DMS53 (cell line): ENCODE results near the gene TPSAB1.
"Not testable (repeated sequence)": the region's sequence is repeated elsewhere in the genome, so short reads cannot be mapped to it uniquely, and the experiment has no call there.

ENCODE experiments used
- DNase-seq: peaks from one replicate; lab custom pipeline; 2025; lab: John Stamatoyannopoulos, UW

The TPSAB1 gene

DNA sequence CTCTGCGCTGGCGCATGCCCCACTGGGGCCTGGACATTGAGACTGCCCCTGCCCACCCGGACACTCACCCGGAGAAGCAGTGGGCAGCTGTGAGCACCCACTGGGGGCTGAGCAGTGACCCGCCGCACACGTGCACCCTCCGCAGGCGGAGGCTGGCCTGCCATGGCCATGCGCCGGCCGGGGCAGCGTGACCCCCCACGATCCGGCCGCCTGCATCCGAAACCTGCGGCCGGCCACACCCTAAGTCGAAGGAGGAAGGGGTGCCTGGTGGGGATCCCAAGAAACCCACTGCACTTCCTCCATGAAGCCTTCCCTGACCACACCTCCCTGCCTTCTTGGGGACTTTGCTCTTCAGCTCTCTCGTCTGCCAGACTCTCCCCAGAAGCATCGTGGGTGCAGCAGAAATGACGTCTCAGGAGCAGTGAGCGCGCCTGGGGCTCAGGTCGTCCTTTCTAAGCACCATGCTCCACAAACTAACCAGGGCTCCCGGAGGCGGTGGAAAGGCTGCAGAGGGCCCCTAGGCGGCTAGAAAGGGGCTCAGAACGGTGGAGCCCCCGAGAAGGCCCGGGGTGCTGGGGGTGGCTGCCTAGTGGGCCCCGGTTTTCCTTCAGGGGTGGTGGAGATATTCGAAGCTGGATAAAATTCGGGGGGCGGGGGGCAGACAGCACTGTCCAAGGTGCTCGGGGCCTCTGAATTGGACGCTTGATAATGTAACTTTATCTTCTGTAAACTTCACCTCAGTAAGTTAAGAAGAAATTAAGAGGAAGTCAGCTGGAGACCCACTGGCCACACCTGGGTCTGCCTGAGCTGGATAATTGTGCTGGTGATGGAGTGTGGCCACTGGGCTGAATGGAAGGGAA, 16.9 kb upstream of the TPSAB1 start:
- DNase-seq: no peak

DNA sequence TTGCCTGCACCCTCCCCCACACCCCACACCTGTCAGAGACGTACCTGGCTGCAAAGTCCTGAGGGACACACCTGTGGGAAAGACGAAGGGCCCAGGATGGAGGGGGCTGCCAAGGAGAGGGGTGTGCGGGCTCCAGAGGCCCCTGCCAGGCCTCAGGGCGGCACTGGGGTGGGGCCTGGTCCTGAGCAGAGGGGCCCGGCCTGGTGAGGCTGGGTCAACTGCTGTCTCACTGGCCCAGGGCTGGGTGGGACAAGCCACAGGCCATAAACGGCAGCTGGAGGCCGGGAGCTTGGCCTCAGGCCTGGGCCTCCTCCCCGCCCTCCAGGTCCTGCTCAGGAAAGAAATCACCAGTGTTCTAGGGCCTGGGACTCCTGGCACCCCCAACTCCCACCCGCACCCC, 15.9 kb upstream of the TPSAB1 start:
- no peak for DNase-seq

DNA sequence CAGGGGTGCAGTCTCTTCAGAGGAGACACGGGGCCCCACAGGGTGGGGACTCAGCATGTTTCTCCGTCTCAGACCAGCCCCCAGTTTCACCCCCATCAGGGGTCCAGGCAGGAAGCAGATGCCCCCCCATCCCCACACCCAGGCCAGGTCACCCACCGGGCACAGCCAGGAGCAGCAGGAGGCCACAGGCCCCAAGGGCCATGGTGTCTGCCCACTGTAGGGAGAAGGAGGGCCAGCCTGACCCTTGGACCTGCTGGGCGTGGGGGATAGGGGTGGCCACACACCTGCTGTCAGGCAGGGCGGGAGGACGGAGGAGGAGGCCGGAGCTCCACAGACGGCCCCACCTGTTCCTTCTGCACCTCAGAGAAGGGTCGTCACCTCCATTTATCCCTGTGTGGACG, 15.5 kb upstream of the TPSAB1 start, which contains the start of gene TPSG1:
TSS of gene TPSG1 (minus strand) at position 218 of the 401 bp plus-strand sequence. CDS start at position 202, 16 bp downstream.
- no peak for DNase-seq

DNA sequence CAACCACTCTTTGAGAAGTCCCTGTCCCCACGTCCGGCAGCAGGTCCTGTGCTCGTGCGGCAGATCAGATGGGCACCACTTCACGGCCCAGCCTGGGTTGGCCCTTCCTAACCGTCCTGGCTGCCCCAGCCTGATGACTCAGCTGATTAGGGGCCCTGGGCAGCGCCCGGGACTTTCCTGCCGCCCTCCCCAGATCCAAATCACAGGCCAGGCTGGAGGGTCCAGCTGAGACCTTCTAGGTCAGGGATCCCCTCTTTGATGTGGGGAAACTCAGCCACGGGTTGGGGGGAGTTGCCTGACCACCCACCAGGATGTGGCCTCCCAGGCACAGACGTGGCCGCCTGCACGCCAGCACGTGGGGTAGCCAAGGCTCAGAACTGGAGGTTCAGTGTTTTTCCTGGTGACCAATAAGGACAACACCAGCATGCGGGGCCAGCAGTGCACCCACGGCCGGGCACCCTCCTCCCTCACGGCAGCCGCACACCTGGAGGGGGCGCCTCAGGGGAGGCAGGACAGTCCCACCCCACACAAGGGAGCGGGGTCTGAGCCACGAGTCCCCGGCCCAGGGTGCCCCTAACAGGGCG, 14.7 kb upstream of the TPSAB1 start:
- DNase-seq: not testable (repeated sequence)

DNA sequence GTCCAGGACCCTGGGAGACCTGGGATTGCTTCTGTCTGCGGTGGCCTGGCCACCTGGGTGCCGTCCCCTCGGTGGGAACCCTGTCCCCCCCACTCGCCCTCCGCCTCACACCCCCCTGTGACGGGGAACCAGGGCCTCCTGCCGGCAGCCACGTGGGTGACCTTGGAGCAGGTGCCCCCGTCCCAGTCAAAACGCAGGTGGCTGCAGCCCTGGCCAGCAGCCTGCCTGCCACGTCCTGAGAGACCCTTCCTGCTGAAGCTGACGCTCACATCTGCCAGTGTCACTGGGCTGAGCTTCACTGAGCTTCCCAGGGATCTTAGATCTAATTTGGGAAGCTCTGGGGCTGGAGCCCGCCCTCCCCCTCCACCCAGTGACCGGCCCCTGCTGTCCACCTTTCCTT, 13.8 kb upstream of the TPSAB1 start:
- not testable (repeated sequence) for DNase-seq

DNA sequence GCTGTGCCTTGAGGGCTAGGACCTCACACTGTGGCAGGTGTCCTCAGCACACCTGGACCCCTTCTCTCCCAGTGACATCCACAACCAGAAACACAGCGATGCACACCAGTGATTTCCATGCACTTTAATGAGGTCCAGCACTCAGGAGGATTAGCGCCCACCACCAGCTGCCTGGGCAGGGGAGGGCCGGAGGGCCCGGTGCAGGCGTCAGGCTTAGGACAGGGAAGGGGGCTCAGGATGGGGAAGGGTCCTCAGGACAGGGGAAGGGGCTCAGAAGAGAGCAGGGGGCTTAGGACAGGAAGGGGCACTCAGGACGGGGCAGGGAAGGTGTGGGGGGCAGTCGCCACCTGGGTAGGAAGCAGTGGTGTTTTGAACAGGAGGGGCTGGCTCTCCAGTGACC, 12.3 kb upstream of the TPSAB1 start:
- DNase-seq: not testable (repeated sequence)

DNA sequence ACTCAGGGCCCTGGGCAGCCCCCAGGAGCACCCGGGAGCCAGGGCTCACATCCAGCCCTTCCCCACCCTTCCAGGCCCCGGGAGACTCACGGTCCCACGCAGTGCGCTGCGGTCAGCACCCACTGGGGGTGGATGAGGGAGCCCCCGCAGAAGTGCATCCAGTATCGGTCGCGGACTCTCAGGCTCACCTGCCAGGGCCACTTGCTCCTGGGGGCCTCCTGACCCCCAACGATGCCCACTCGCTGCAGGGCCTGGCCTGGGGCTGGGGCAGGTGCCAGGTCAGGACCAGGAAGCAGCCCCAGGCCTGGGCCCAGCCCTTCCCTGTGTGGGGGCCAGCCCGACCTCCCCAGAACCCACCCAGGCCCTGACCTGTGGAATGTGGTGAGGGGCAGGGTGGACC, 11.0 kb upstream of the TPSAB1 start:
- DNase-seq: not testable (repeated sequence)

DNA sequence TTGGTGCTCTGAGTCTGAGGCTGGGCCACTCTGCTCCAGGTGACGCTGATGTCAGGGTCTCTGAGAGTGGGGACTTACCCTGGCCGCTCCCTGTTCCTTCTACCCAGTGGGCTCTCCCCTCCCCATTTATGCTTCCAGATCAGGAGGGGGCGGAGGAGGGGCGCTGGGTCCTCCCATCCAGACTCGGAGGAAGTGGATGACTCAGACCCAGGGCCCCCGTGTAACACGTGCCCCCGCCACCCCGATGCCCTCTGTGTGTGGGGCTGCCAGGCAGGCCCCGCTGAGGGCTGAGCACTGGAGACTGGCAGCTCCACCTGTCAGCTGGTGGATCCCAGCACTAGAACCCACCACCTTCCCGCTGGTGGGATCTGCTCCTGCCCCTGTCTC, 10.4 kb upstream of the TPSAB1 start, which contains the start of gene TPSB2:
TSS of gene TPSB2 (minus strand) at position 101 of the 387 bp plus-strand sequence. CDS start 233 bp downstream, outside the sequence.
- DNase-seq: not testable (repeated sequence)

DNA sequence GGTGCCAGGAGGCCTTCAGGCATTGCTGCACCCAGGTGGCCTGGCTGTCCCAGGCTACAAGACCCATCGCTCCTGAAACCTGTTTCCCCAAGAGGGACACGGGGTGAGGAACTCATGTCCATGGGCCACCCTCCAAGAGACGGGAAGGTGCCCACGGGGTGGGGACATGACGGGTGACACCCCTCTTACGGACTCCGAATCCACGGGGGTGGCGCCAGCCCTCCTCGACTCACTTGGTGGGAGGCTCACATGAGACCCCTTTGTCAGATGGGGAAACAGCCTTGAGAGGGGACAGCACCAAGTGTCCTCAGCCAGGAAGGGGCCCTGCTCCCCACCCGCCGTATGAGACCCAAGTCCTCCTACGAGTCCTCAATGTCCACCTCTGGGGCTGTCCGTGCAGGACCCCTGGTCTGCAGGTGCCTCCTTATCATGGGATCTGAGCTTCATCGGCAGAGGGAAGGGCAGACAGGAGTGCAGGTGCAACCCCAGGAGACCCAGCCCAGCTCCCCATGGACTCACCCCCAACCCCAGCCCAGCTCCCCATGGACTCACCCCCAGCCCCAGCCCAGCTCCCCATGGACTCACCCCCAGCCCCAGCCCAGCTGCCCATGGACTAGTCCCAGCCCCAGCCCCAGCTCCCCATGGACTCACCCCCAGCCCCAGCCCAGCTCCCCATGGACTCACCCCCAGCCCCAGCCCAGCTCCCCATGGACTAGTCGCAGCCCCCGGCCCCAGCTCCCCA, 9.9 kb upstream of the TPSAB1 start:
- DNase-seq: not testable (repeated sequence)

DNA sequence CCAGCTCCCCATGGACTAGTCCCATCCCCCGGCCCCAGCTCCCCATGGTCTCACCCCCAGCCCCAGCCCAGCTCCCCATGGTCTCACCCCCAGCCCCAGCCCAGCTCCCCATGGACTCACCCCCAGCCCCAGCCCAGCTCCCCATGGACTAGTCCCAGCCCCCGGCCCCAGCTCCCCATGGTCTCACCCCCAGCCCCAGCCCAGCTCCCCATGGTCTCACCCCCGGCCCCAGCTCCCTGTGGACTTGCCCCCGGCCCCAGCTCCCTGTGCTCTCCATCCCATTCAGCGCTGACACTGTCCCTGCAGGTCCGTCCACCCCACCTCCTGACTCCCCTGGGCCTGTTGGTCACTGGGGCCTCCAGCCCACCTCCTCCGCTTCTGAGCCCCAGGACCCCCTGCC, 9.2 kb upstream of the TPSAB1 start:
- not testable (repeated sequence) for DNase-seq

DNA sequence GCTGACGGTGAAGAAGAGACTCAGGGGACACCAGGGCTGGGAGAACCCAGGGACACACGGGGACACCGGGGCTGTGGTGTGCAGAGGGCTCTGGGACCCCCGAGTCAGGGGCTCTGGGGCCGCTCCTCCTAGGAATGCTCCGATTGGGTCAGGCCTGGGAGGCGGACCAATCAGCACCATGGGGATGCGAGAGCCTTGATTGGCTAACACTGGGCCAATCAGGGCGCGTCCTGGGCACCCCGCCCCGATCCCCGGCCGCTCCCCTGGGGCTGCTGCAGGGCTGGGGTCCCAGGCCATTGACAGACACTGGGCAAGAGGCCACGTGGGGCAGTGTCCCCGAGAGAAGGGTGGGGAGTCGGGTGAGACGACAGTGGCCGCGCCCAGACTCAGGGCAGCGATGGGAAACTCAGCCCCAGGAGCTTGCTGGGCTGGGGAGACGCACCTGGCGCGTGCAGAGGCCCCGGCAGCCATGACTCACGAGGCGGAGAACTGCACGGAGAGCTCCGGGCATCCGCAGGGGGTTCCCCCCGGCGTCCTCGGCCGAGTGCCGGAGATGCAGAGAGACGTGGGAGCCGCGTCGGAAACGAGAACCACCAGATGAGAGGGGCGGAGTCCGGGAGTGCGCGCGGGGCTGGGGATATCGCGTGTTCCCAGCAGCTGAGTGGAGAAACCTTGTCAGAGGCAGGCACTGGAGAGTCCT, 8.3 kb upstream of the TPSAB1 start:
- not testable (repeated sequence) for DNase-seq

DNA sequence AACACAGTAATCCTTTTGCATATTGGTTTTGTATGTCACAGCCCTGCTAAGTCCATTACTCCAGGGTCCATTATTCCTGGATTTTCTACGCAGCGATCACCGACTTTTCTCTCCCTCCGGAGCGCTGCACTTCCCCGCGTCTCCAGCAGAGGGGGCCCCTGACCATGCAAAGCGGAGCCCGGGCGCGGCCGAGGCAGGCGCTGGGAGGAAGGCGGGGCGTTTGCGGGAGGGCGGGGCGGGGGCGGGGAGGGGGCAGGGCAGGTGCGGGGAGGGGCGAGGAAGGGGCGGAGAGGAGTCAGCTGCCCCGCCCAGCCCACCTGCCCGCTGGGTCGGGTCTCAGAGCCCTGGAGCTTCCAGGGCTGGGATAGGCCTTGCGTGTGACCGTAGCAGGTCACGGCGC, 3.8 kb upstream of the TPSAB1 start:
- not testable (repeated sequence) for DNase-seq

DNA sequence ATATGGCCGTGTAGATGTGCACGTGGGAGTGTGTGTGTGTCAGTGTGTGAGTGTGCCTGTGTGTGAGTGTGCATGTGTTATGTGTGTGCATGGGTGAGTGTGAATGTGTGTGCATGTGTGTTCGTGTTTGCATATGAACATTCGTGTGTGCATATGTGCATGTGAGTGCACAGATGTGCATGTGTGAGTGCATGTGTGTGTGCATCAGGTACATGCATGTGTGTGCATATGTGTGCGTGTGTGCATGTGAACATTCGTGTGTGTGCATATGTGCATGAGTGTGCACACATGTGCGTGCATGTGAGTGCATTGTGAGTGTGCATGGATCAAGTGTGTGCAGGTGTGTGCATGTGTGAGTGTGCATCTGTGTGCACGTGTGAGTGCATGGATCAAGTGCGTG, 2.5 kb upstream of the TPSAB1 start:
- no peak for DNase-seq

DNA sequence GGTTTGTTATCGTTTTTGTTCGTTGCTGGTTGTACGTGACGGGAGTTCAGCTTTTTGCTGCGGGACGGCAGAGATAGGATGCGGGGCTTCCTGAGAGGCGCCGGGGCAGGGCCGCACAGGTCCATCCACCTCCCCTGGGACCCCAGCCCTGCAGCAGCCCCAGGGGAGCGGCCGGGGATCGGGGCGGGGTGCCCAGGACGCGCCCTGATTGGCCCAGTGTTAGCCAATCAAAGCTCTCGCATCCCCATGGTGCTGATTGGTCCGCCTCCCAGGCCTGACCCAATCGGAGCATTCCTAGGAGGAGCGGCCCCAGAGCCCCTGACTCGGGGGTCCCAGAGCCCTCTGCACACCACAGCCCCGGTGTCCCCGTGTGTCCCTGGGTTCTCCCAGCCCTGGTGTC, 1.6 kb upstream of the TPSAB1 start:
- DNase-seq: not testable (repeated sequence)

DNA sequence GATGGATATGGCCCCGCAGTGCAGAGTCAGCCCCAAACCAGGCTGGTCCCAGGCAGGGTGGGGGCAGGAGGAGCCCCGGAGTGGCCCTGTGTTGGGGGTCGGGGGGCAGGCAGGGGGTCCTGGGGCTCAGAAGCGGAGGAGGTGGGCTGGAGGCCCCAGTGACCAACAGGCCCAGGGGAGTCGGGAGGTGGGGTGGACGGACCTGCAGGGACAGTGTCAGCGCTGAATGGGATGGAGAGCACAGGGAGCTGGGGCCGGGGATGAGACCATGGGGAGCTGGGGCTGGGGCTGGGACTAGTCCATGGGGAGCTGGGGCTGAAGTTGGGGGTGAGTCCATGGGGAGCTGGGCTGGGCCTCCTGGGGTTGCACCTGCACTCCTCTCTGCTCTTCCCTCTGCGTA, 930 bp upstream of the TPSAB1 start:
- DNase-seq: not testable (repeated sequence)

DNA sequence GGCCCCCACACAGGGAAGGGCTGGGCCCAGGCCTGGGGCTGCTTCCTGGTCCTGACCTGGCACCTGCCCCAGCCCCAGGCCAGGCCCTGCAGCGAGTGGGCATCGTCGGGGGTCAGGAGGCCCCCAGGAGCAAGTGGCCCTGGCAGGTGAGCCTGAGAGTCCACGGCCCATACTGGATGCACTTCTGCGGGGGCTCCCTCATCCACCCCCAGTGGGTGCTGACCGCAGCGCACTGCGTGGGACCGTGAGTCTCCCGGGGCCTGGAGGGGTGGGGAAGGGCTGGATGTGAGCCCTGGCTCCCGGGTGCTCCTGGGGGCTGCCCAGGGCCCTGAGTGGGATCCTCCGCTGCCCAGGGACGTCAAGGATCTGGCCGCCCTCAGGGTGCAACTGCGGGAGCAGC, 576 bp downstream of the TPSAB1 start:
- not testable (repeated sequence) for DNase-seq

DNA sequence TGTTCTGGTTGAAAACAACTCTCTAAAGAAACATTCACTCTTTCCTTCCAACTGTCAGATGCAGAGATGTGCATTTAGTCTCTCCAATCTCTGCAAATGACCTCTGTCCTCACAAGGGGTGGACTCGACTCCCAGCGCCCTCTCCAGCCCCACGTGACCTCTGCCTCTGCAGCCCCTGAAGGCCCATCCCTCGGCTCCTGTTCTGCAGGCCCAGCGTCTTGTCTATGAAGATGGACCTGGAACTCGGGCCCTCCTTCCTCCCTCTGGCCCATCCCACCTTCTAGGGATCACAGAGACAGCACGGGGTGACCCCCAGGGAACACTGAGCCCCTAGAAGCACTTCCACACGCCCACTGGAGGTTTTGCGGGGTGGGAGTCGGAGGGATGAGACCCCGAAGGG, 2.9 kb downstream of the TPSAB1 start:
- DNase-seq: not testable (repeated sequence)

DNA sequence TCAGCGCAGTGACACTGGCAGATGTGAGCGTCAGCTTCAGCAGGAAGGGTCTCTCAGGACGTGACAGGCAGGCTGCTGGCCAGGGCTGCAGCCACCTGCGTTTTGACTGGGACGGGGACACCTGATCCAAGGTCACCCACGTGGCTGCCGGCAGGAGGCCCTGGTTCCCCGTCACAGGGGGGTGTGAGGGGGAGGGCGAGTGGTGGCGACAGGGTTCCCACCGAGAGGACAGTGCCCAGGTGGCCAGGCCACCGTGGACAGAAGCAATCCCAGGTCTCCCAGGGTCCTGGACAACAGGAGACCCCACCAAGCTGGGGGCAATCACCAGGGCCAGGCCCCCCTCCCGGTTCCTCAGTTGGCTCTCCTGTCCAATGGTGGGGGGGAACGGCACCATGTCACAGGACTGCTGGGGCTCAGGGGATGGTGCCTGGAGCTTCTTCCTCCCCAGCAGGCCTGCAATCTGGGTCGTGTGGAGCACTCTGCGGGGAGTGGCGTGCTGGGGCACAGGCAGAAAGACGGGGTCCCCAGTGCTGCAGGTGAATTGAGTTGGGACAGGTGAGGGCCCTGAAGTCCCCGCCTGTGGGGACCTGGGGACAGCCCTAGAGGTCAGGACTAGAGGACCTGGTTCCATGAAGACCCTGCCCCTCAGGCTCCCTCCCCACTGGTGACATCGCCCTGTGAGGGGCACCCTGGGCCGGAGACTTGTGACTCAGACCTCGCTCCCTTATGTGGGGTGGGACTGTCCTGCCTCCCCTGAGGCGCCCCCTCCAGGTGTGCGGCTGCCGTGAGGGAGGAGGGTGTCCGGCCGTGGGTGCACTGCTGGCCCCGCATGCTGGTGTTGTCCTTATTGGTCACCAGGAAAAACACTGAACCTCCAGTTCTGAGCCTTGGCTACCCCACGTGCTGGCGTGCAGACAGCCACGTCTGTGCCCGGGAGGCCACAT, 3.7 kb downstream of the TPSAB1 start:
- DNase-seq: not testable (repeated sequence)

DNA sequence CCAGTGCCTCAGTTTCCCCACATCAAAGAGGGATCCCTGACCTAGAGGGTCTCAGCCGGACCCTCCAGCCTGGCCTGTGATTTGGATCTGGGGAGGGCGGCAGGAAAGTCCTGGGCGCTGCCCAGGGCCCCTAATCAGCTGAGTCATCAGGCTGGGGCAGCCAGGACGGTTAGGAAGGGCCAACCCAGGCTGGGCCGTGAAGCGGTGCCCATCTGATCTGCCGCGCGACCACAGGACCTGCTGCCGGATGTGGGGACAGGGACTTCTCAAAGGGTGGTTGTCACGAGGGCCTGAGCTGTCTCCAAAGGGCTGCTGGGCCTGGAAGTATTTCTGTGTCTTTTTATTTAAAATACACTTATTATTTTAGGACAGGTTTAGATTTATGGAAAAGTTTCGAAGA, 4.4 kb downstream of the TPSAB1 start:
- DNase-seq: no peak

DNA sequence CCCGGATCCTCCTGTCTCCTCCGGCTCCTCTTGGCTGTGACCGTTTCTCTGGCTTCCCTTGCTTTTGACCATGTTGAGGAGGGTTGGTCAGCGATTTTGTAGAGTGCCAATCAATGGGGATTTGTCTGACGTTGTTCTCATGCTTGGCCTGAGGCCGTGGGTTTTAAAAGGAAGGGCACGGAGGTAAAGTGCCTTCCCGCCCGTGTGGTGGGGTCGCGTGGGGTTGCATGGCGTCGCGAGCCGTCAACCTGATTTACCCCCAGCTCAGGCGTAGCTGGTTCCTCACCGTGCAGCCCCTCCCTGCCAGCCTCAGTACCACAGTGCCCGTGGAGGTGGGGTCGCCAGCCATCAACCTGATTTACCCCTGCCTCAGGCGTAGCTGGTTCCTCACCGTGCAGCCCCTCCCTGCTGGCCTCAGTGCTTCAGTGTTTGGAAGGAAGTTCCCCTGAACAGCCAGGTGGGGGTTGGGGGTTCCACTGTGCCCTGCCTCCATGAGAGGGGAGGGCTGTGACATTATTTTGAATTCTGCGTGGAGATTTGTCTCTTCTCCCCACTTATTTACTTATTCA, 5.0 kb downstream of the TPSAB1 start:
- no peak for DNase-seq
